ENCODE results near the gene ACBD3.
A peak's percentile ranks its signal among the peaks of the same experiment; 100 is the strongest.

Gene ACBD3

GRCh38 chr1:226125097-226125630 is 61.4 kb downstream of the ACBD3 start:
- in situ Hi-C loops (cut with MboI; ENCODE audit: low pct_unique_long_range_greater_than_20kb, low sequenced_read_pairs, unreplicated experiment) = no loop called here
- DNase-seq (ENCODE audit: low spot score) = peak; percentile 89
- peak; percentile 97 for TF ChIP-seq CTCF (IDR thresholded peaks at IDR 0.05; ENCODE audit: extremely low read depth, insufficient read depth, missing control alignments)

GRCh38 chr1:226123591-226124471 is 62.7 kb downstream of the ACBD3 start:
- TF ChIP-seq CTCF (IDR thresholded peaks at IDR 0.05; ENCODE audit: extremely low read depth, insufficient read depth, missing control alignments) = no peak
- in situ Hi-C loops (cut with MboI; ENCODE audit: low pct_unique_long_range_greater_than_20kb, low sequenced_read_pairs, unreplicated experiment) = no loop called here
- DNase-seq (ENCODE audit: low spot score) = peak; percentile 19

- DNase-seq (ENCODE audit: low spot score) = no peak
- no peak for TF ChIP-seq CTCF (IDR thresholded peaks at IDR 0.05; ENCODE audit: extremely low read depth, insufficient read depth, missing control alignments)
- in situ Hi-C loops (cut with MboI; ENCODE audit: low pct_unique_long_range_greater_than_20kb, low sequenced_read_pairs, unreplicated experiment) = no loop called here
These were observed 63.4 kb downstream of the ACBD3 start for GRCh38 chr1:226123212-226123560.

- in situ Hi-C loops (cut with MboI; ENCODE audit: low pct_unique_long_range_greater_than_20kb, low sequenced_read_pairs, unreplicated experiment) = no loop called here
- peak; percentile 95 for DNase-seq (ENCODE audit: low spot score)
- peak; percentile 93 for TF ChIP-seq CTCF (IDR thresholded peaks at IDR 0.05; ENCODE audit: extremely low read depth, insufficient read depth, missing control alignments)
These were observed 64.7 kb downstream of the ACBD3 start for GRCh38 chr1:226121587-226122400.

GRCh38 chr1:226121049-226121586 is 65.4 kb downstream of the ACBD3 start:
- DNase-seq (ENCODE audit: low spot score) = no peak

More at GRCh38 chr1:226121049-226121586, 65.4 kb downstream of the ACBD3 start:
- TF ChIP-seq CTCF (IDR thresholded peaks at IDR 0.05; ENCODE audit: extremely low read depth, insufficient read depth, missing control alignments) = no peak
- in situ Hi-C loops (cut with MboI; ENCODE audit: low pct_unique_long_range_greater_than_20kb, low sequenced_read_pairs, unreplicated experiment) = no loop called here
